Hepatocyte (in vitro differentiated cells): ENCODE measurements around the gene EYA4. TPM values are rescaled to one million over a fixed set of nuclear protein-coding genes. Genes with fewer than 3 reads are reported as not detected.

ENCODE experiments used
- DNase-seq: peaks from one replicate; pipeline ENCODE4 v3.0.0-alpha.2; 2016; ENCODE audit warnings: low spot score
- H2AFZ ChIP-seq: fragments of 200-600 bp; sonication (generic); 2 replicates; pipeline ENCODE4 v1.6.0; 2016; ENCODE audit warnings: antibody characterized with exemption, mild to moderate bottlenecking
- H3K27ac ChIP-seq: fragments of 200-600 bp; sonication (generic); 2 replicates; pipeline ENCODE4 v1.5.1; 2016; ENCODE audit warnings: mild to moderate bottlenecking
- H3K27me3 ChIP-seq: fragments of 200-600 bp; sonication (generic); 2 replicates; pipeline ENCODE4 v1.6.1; 2016
- H3K36me3 ChIP-seq: fragments of 200-600 bp; sonication (generic); replicated peaks from 2 replicates; pipeline ENCODE4 v1.5.1; 2016; ENCODE audit warnings: low read depth; ENCODE audit not compliant: insufficient read depth
- H3K4me1 ChIP-seq: fragments of 200-600 bp; sonication (generic); 2 replicates; pipeline ENCODE4 v1.5.1; 2016; ENCODE audit warnings: mild to moderate bottlenecking, moderate library complexity; ENCODE audit not compliant: insufficient read depth
- H3K4me2 ChIP-seq: fragments of 200-600 bp; sonication (generic); 2 replicates; pipeline ENCODE4 v1.6.0; 2016
- H3K4me3 ChIP-seq: fragments of 200-600 bp; sonication (generic); 2 replicates; pipeline ENCODE4 v1.5.1; 2016; ENCODE audit warnings: mild to moderate bottlenecking
- H3K79me2 ChIP-seq: fragments of 200-600 bp; sonication (generic); 2 replicates; pipeline ENCODE4 v1.6.0; 2017; ENCODE audit warnings: mild to moderate bottlenecking
- H3K9me2 ChIP-seq: fragments of 200-600 bp; sonication (generic); replicated peaks from 2 replicates; pipeline ENCODE4 v1.6.0; 2017; ENCODE audit warnings: mild to moderate bottlenecking; ENCODE audit not compliant: insufficient read depth
- H3K9me3 ChIP-seq: fragments of 200-600 bp; sonication (generic); 2 replicates; pipeline ENCODE4 v1.5.1; 2016; ENCODE audit warnings: low read depth, mild to moderate bottlenecking
- H4K20me1 ChIP-seq: fragments of 200-600 bp; sonication (generic); 2 replicates; pipeline ENCODE4 v1.6.0; 2016; ENCODE audit warnings: mild to moderate bottlenecking; ENCODE audit not compliant: insufficient read depth, poor library complexity, severe bottlenecking
- EZH2 ChIP-seq: fragments of 200-600 bp; sonication (generic); IDR thresholded peaks from 2 replicates; pipeline ENCODE4 v1.6.1; 2016; ENCODE audit warnings: antibody characterized with exemption, mild to moderate bottlenecking, borderline replicate concordance
- EZH2phosphoT487 ChIP-seq: fragments of 200-600 bp; sonication (generic); IDR thresholded peaks from one replicate; pipeline ENCODE4 v1.6.1; 2018; ENCODE audit warnings: antibody characterized with exemption, mild to moderate bottlenecking, low read depth, moderate library complexity; ENCODE audit not compliant: unreplicated experiment, severe bottlenecking
- WGBS: methylation state at CpG from one replicate; pipeline ENCODE4 v1.1.6; 2016; ENCODE audit warnings: low lambda C conversion rate; ENCODE audit errors: missing lambda C conversion rate; 5-methylcytosine and 5-hydroxymethylcytosine counted together
- polyA plus RNA-seq: library from polyadenylated mRNA; unstranded; fragments of >200 nt; fragmentation: Nextera tagmentation; extraction: Ambion mirVana; gene quantifications from 2 replicates; pipeline ENCODE4 v1.2.1, GENCODE V29; 2016
- total RNA-seq: library from RNA; depleted of rRNA; stranded (reverse); fragments of >200 nt; gene quantifications from 2 replicates; pipeline ENCODE4 v1.2.3, GENCODE V29; 2014
- TF ChIP-seq, protein P1 (sequence below): fragments of 200-600 bp; sonication (generic); IDR thresholded peaks from 2 replicates; pipeline ENCODE4 v1.5.1; 2016; ENCODE audit warnings: antibody characterized with exemption, mild to moderate bottlenecking; ENCODE audit not compliant: poor library complexity

The EYA4 gene
- total and polyA plus RNA-seq, 2 experiments from 2014 or later: 0.33 to 1.8 TPM

DNA sequence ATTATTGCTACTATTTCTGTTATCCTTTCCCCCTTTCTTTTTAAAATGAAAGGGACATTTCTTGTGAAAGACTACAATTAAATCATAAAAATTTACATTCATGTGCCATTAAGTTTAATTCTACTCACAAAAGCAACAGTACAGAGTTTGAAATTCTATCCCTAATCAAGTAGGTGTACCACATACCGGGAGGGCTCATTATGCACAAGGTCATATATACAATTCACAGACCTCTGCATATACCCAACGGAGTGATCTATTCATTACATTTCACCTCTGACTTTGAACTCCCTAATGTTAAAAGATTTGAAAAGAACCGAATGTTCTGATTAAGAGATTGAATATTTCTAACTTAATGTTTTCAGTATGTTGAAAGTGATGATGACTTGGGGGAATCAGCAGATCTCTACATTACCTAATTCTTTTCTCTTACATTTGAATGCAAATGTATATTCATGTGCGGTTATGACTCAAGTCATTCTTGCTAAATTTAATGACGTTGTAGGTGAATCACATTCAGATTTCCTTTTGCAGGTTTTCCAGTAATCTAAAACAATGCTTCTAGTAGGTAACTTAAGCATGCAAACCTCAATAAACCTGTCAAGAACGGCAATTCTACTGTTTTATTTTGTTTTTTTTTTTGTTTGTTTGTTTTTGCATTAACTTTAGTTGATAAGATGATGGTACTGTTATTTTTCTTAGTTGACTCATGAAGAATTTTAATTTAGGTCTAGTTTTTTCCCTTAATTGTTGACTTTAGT, 7.3 kb downstream of the EYA4 start:
- H3K4me3 ChIP-seq: no peak overlapping the region
- H3K79me2 ChIP-seq: no peaks in the 10 kb centered on the region
- no peaks in the 10 kb centered on the region for H4K20me1 ChIP-seq
- TF ChIP-seq EZH2 (no peak), EZH2phosphoT487 (no peak)
- TF ChIP-seq, protein P1, sequence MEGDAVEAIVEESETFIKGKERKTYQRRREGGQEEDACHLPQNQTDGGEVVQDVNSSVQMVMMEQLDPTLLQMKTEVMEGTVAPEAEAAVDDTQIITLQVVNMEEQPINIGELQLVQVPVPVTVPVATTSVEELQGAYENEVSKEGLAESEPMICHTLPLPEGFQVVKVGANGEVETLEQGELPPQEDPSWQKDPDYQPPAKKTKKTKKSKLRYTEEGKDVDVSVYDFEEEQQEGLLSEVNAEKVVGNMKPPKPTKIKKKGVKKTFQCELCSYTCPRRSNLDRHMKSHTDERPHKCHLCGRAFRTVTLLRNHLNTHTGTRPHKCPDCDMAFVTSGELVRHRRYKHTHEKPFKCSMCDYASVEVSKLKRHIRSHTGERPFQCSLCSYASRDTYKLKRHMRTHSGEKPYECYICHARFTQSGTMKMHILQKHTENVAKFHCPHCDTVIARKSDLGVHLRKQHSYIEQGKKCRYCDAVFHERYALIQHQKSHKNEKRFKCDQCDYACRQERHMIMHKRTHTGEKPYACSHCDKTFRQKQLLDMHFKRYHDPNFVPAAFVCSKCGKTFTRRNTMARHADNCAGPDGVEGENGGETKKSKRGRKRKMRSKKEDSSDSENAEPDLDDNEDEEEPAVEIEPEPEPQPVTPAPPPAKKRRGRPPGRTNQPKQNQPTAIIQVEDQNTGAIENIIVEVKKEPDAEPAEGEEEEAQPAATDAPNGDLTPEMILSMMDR: no peak
- no peaks in the 10 kb centered on the region for H3K9me2 ChIP-seq
- H3K27me3 ChIP-seq: peaks cover 57% of the 10 kb centered on the region
- no peak overlapping the region for H3K27ac ChIP-seq
- no peak overlapping the region for H3K4me2 ChIP-seq
- DNase-seq: no peak
- H2AFZ ChIP-seq: no peak overlapping the region
- no peaks in the 10 kb centered on the region for H3K9me3 ChIP-seq
- 75% methylated on average over 6 of the region's 6 CpGs for WGBS
- no peaks in the 10 kb centered on the region for H3K4me1 ChIP-seq
- H3K36me3 ChIP-seq: no peaks in the 10 kb centered on the region

DNA sequence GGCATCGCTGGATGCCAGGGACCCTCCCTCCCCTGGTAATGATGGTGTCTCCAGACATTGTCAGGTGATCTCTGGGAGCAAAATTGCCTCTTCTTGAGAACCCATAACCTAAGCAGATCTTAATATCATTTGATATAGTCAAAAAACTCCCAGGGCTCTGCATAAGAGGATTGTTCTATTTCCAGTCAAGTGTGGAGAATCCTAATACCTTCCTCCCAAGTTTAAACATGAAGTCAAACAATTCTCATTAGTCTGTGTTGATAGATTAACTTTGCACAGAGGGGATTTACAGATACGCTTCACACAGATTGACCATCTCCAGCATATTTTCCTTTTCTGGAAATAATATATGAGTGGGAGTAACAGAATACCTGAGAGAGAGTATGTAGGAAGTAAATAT, 10.5 kb downstream of the EYA4 start:
- Histone ChIP-seq H3K4me3 (no peak overlapping the region), H3K36me3 (no peaks in the 10 kb centered on the region), H3K27ac (no peak overlapping the region), H2AFZ (no peak overlapping the region), H3K4me2 (no peak overlapping the region), H3K9me3 (no peaks in the 10 kb centered on the region), H3K4me1 (no peaks in the 10 kb centered on the region), H3K27me3 (peaks cover 24% of the 10 kb centered on the region), H3K79me2 (no peaks in the 10 kb centered on the region), H3K9me2 (no peaks in the 10 kb centered on the region), H4K20me1 (no peaks in the 10 kb centered on the region)
- WGBS: 93% methylated on average over 2 of the region's 2 CpGs
- TF ChIP-seq EZH2phosphoT487 (no peak), EZH2 (no peak)
- TF ChIP-seq, protein P1: no peak
- DNase-seq: no peak

DNA sequence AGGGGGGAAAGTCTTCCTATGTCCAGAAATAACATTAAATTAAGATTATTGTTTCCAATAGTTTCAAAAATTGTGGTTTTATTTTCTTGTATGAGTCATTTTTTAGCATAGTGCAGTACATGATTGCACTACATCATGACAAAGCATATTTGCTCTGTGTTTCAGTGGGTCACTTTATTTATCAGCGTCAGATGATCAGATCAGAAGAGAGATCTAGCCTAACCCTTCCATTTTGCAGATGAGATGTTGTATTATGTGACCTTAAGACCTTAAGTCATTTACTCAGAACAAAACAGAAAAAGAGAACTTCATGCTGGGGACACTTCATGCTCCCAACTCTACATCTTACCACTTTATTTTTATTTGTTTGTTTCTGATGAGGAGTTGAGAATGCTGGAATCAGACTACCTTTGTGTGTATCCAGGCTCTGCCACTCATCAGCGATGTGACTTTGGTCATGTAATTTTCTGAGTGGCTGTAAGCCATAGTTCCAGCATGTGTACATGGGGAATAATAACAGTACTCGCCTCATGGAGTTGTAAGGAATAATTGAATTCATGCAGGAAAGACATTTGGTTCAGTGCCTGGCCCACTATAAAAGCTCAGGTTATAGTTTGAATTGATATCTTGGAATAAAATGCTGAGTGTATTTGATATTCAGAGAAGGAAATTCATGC, 13.5 kb downstream of the EYA4 start:
- Histone ChIP-seq H3K9me2 (no peaks in the 10 kb centered on the region), H3K4me1 (no peaks in the 10 kb centered on the region), H3K79me2 (no peaks in the 10 kb centered on the region), H3K27ac (no peak overlapping the region), H3K36me3 (no peaks in the 10 kb centered on the region), H2AFZ (no peak overlapping the region), H3K4me2 (no peak overlapping the region), H3K27me3 (peaks cover 7% of the 10 kb centered on the region), H3K9me3 (no peaks in the 10 kb centered on the region), H3K4me3 (no peak overlapping the region), H4K20me1 (no peaks in the 10 kb centered on the region)
- no peak for DNase-seq
- WGBS: 85% methylated on average over 3 of the region's 3 CpGs
- no peak for TF ChIP-seq EZH2phosphoT487
- TF ChIP-seq, protein P1: no peak
